IMR-90 (cell line): ENCODE data around the gene CA6. TPM values are rescaled to one million over a fixed set of nuclear protein-coding genes. Genes with fewer than 3 reads are reported as not detected.

Experiments
- ATAC-seq: fragments of 200-7000 bp; cut with Tn5 transposase; 2 replicates; pipeline ENCODE4 v1.9.1; 2020; ENCODE audit warnings: low read depth, mild to moderate bottlenecking, moderate library complexity
- BruUV-seq: library from RNA; stranded (reverse); fragments of 400-500 nt; replicated peaks from 2 replicates; lab custom pipeline; 2021; lab: Mats Ljungman, UMichigan
- CTCF ChIA-PET: fragments of 300-600 bp; formaldehyde crosslinking; extraction: SDS; loops from one replicate; lab custom pipeline; 2021; ENCODE audit warnings: antibody characterized with exemption; lab: Yijun Ruan, JAX
- POLR2A ChIA-PET: fragments of 300-600 bp; sonication (Branson Sonifier 250); formaldehyde crosslinking; loops from one replicate; lab custom pipeline; 2022; ENCODE audit warnings: antibody characterized with exemption; ENCODE audit not compliant: unreplicated experiment; lab: Charles Lee
- DNase-seq: peaks from one replicate; pipeline ENCODE4 v3.0.0; 2013
- H2AFZ ChIP-seq: replicated peaks from 2 replicates; pipeline ENCODE3; 2013; ENCODE audit warnings: low read length, mild to moderate bottlenecking; ENCODE audit not compliant: poor library complexity
- H2AK5ac ChIP-seq: 2 replicates; pipeline ENCODE4 v1.6.1; 2013; ENCODE audit warnings: low read depth, low read length, inconsistent platforms
- H2AK9ac ChIP-seq: replicated peaks from 2 replicates; pipeline ENCODE3; 2013; ENCODE audit warnings: mild to moderate bottlenecking, low read depth, low read length, moderate library complexity; ENCODE audit not compliant: poor library complexity
- H2BK120ac ChIP-seq: 2 replicates; pipeline ENCODE4 v1.6.1; 2013; ENCODE audit warnings: low read depth, low read length, inconsistent platforms
- H2BK15ac ChIP-seq: 3 replicates; pipeline ENCODE4 v1.6.1; 2013; ENCODE audit warnings: low read depth, low read length, inconsistent platforms
- H2BK20ac ChIP-seq: 2 replicates; pipeline ENCODE4 v1.6.1; 2013; ENCODE audit warnings: low read depth, mild to moderate bottlenecking, inconsistent platforms, low read length, moderate library complexity
- H2BK5ac ChIP-seq: 2 replicates; pipeline ENCODE4 v1.6.1; 2013; ENCODE audit warnings: mild to moderate bottlenecking, low read depth, low read length, inconsistent platforms; ENCODE audit not compliant: poor library complexity, severe bottlenecking
- H3K14ac ChIP-seq: replicated peaks from 2 replicates; pipeline ENCODE4 v1.6.1; 2013; ENCODE audit warnings: low read depth, low read length, inconsistent platforms
- H3K18ac ChIP-seq: 2 replicates; pipeline ENCODE4 v1.6.1; 2013; ENCODE audit warnings: low read depth, low read length, control low read depth
- H3K23ac ChIP-seq: 2 replicates; pipeline ENCODE4 v1.6.1; 2013; ENCODE audit warnings: low read depth, low read length, inconsistent platforms
- H3K27ac ChIP-seq: 2 replicates; pipeline ENCODE4 v1.5.1; 2013; ENCODE audit warnings: mild to moderate bottlenecking, control low read depth, low read length; ENCODE audit not compliant: insufficient read depth
- H3K27me3 ChIP-seq: 2 replicates; pipeline ENCODE4 v1.6.1; 2013; ENCODE audit warnings: low read length; ENCODE audit not compliant: control insufficient read depth, insufficient read depth
- H3K36me3 ChIP-seq: 2 replicates; pipeline ENCODE4 v1.6.1; 2013; ENCODE audit warnings: low read length, mixed read lengths; ENCODE audit not compliant: control insufficient read depth, insufficient read depth
- H3K4ac ChIP-seq: 2 replicates; pipeline ENCODE4 v1.6.1; 2013; ENCODE audit warnings: low read depth, low read length, inconsistent platforms
- H3K4me1 ChIP-seq: 2 replicates; pipeline ENCODE4 v1.6.1; 2013; ENCODE audit warnings: low read length, mixed read lengths; ENCODE audit not compliant: control insufficient read depth, insufficient read depth
- H3K4me2 ChIP-seq: 2 replicates; pipeline ENCODE4 v1.6.1; 2013; ENCODE audit warnings: low read depth, mild to moderate bottlenecking, control low read depth, low read length, moderate library complexity
- H3K4me3 ChIP-seq: 2 replicates; pipeline ENCODE4 v1.5.1; 2013; ENCODE audit warnings: low read depth, mild to moderate bottlenecking, control low read depth, low read length, moderate library complexity; ENCODE audit not compliant: insufficient read depth
- H3K56ac ChIP-seq: 2 replicates; pipeline ENCODE4 v1.6.1; 2013; ENCODE audit warnings: low read length, inconsistent platforms; ENCODE audit not compliant: insufficient read depth; ENCODE audit errors: extremely low read depth
- H3K79me1 ChIP-seq, 2 experiments: 2 replicates each; pipeline ENCODE4 v1.6.1; 2013; ENCODE audit warnings: low read length in 2 of 2, inconsistent platforms in 1 of 2, low read depth in 1 of 2
- H3K9ac ChIP-seq: 2 replicates; pipeline ENCODE4 v1.6.1; 2013; ENCODE audit warnings: low read depth, low read length, control low read depth
- H3K9me1 ChIP-seq: 2 replicates; pipeline ENCODE4 v1.6.1; 2013; ENCODE audit warnings: low read length, inconsistent platforms; ENCODE audit not compliant: insufficient read depth
- H3K9me3 ChIP-seq: 2 replicates; pipeline ENCODE4 v1.6.1; 2013; ENCODE audit warnings: low read length; ENCODE audit not compliant: control insufficient read depth, insufficient read depth
- H4K20me1 ChIP-seq: 2 replicates; pipeline ENCODE4 v1.6.1; 2013; ENCODE audit warnings: low read length, inconsistent platforms; ENCODE audit not compliant: insufficient read depth
- H4K5ac ChIP-seq: 2 replicates; pipeline ENCODE4 v1.6.1; 2013; ENCODE audit warnings: mild to moderate bottlenecking, low read depth, low read length, control low read depth
- H4K8ac ChIP-seq, 2 experiments: 2 replicates each; pipeline ENCODE4 v1.6.1; 2013; ENCODE audit warnings: low read depth in 2 of 2, low read length in 2 of 2, control low read depth in 1 of 2, inconsistent platforms in 1 of 2
- H4K91ac ChIP-seq: 2 replicates; pipeline ENCODE4 v1.6.1; 2013; ENCODE audit warnings: low read depth, low read length, inconsistent platforms; ENCODE audit not compliant: insufficient read depth
- BHLHE40 ChIP-seq: fragments of 150-350 bp; IDR thresholded peaks from 2 replicates; pipeline ENCODE4 v1.6.1; 2016; ENCODE audit warnings: mild to moderate bottlenecking, low read depth, low read length
- CEBPB ChIP-seq: IDR thresholded peaks from 2 replicates; pipeline ENCODE4 v1.6.1; 2012; ENCODE audit warnings: low read depth, low read length, improper control_type of control experiment
- CTCF ChIP-seq: conservative IDR thresholded peaks from 2 replicates; pipeline ENCODE4 v1.5.1; 2012; ENCODE audit warnings: mild to moderate bottlenecking, low read depth, low read length, improper control_type of control experiment
- ELK1 ChIP-seq: fragments of 150-350 bp; IDR thresholded peaks from 2 replicates; pipeline ENCODE4 v1.6.1; 2016; ENCODE audit warnings: low read depth, mild to moderate bottlenecking, low read length, moderate library complexity, borderline replicate concordance
- FOS ChIP-seq: fragments of 150-350 bp; IDR thresholded peaks from 2 replicates; pipeline ENCODE4 v1.6.1; 2016; ENCODE audit warnings: low read depth, low read length
- MAFK ChIP-seq: IDR thresholded peaks from 2 replicates; pipeline ENCODE4 v1.6.1; 2012; ENCODE audit warnings: low read depth, low read length, improper control_type of control experiment
- NFE2L2 ChIP-seq: fragments of 150-350 bp; IDR thresholded peaks from 2 replicates; pipeline ENCODE4 v1.6.1; 2016; ENCODE audit warnings: low read depth, mild to moderate bottlenecking, low read length
- POLR2A ChIP-seq: IDR thresholded peaks from 2 replicates; pipeline ENCODE4 v1.6.1; 2012; ENCODE audit warnings: mild to moderate bottlenecking, low read depth, low read length
- RAD21 ChIP-seq: IDR thresholded peaks from 2 replicates; pipeline ENCODE4 v1.6.1; 2012; ENCODE audit warnings: low read length, improper control_type of control experiment
- SMC3 ChIP-seq: fragments of 150-350 bp; IDR thresholded peaks from 2 replicates; pipeline ENCODE4 v1.6.1; 2016; ENCODE audit warnings: low read depth, mild to moderate bottlenecking, antibody characterized with exemption, low read length, moderate library complexity
- WGBS, 2 experiments: methylation state at CpG; one replicate each; pipeline versions ENCODE4 v1.1.5 to v1.1.7; 2013; ENCODE audit warnings: missing lambda C conversion rate in 2 of 2; ENCODE audit not compliant: insufficient read length in 1 of 2; ENCODE audit errors: extremely low coverage in 2 of 2; 5-methylcytosine and 5-hydroxymethylcytosine counted together
- dilution Hi-C: fragments of 300-500 bp; cut with HindIII; formaldehyde crosslinking; loops from one replicate; pipeline ENCODE4 v1.14.3; 2018; ENCODE audit warnings: low sequenced_read_pairs; ENCODE audit not compliant: unreplicated experiment
- in situ Hi-C: fragments of 300-500 bp; cut with MboI; formaldehyde crosslinking; loops from 3 replicates; pipeline ENCODE4 v1.14.3; 2019; ENCODE audit warnings: low sequenced_read_pairs, inconsistent platforms, mixed read lengths
- intact Hi-C: fragments of 100-400 bp; cut with micrococcal nuclease; formaldehyde crosslinking; loops from 2 replicates; pipeline ENCODE4 v1.10.0; 2022
- polyA plus RNA-seq, 3 experiments: library from polyadenylated mRNA; depleted of rRNA; stranded (reverse); fragments of >200 nt; gene quantifications; 2 replicates each; pipeline ENCODE4 v1.2.3, GENCODE V29; 2012; ENCODE audit warnings: low replicate concordance in 1 of 3
- total RNA-seq: library from RNA; depleted of rRNA; stranded (reverse); fragments of >200 nt; gene quantifications from 2 replicates; pipeline ENCODE4 v1.2.3, GENCODE V29; 2012

CA6 gene
- total and polyA plus RNA-seq, 2 of the 4 experiments (the other 2 are of a cell fraction), result not detected

GRCh38 chr1:9014475-9015375 lies 69.1 kb downstream of the CA6 start (continued):
- TF ChIP-seq FOS (no peak), NFE2L2 (no peak)

- H2AK5ac ChIP-seq, result no peak overlapping the region
- POLR2A ChIA-PET, result no interaction called here
- in situ Hi-C loops, result no loop called here
- no peak overlapping the region for H3K23ac ChIP-seq
- peaks cover 13% of the 10 kb centered on the region for H3K27me3 ChIP-seq
- H3K4me2 ChIP-seq, result no peak overlapping the region
- H4K91ac ChIP-seq, result no peak overlapping the region
- peaks cover 1% of the 10 kb centered on the region; the same call in 1 of the 2 replicates for H3K4me1 ChIP-seq
- no TSS peak for BruUV-seq
- no peak overlapping the region for H3K56ac ChIP-seq
- H2BK15ac ChIP-seq, result no peak overlapping the region
- H3K36me3 ChIP-seq, result no peaks in the 10 kb centered on the region
- H3K9me1 ChIP-seq, result no peaks in the 10 kb centered on the region
- H3K27ac ChIP-seq, result no peak overlapping the region
- ATAC-seq, result no peak
- H3K4ac ChIP-seq, result no peak overlapping the region
- CTCF ChIA-PET, result no interaction called here
- dilution Hi-C loops, result no loop called here
- H2BK5ac ChIP-seq, result no peak overlapping the region
- no peak overlapping the region for H3K18ac ChIP-seq
- no peak overlapping the region for H2AK9ac ChIP-seq
- H3K14ac ChIP-seq, result no peak overlapping the region
- no peak overlapping the region for H2BK20ac ChIP-seq
- intact Hi-C loops, result no loop called here
- no peak for DNase-seq
- no peak overlapping the region for H4K8ac ChIP-seq
- no peak for TF ChIP-seq POLR2A
- TF ChIP-seq RAD21, result no peak
- no peak for TF ChIP-seq MAFK
- no peak for TF ChIP-seq ELK1
- no peak for TF ChIP-seq CTCF
- no peak for TF ChIP-seq BHLHE40
- TF ChIP-seq CEBPB, result no peak
- TF ChIP-seq NFE2L2, result no peak
- no peak for TF ChIP-seq SMC3
- H3K9ac ChIP-seq, result no peak overlapping the region
- WGBS, 2 experiments, result 70% methylated on average over 2 of the region's 5 CpGs; no CpG with 5 or more reads in 1 of the 2 experiments
- H4K20me1 ChIP-seq, result no peaks in the 10 kb centered on the region
- H3K79me1 ChIP-seq, result no peaks in the 10 kb centered on the region
- no peaks in the 10 kb centered on the region for H3K9me3 ChIP-seq
- H2BK120ac ChIP-seq, result no peak overlapping the region
- H4K5ac ChIP-seq, result no peak overlapping the region
- no peak overlapping the region for H2AFZ ChIP-seq
- H3K4me3 ChIP-seq, result no peak overlapping the region
These were observed 70.8 kb downstream of the CA6 start for GRCh38 chr1:9016455-9016854.
